K562 (cell line): ENCODE measurements around the gene USP20. TPM values are rescaled to one million over a fixed set of nuclear protein-coding genes. Genes with fewer than 3 reads are reported as not detected.
A peak's percentile ranks its signal among the peaks of the same experiment; 100 is the strongest.

ENCODE experiments used
- AFF4 ChIP-seq: sonication (generic); formaldehyde crosslinking; IDR thresholded peaks from 2 replicates; pipeline ENCODE4 v1.8.0; 2023; ENCODE audit warnings: mild to moderate bottlenecking, missing genetic modification reagents
- CBFA2T3 ChIP-seq: fragments of 450-650 bp; IDR thresholded peaks from 2 replicates; pipeline ENCODE4 v1.6.1; 2017
- CHD2 ChIP-seq: IDR thresholded peaks from 2 replicates; pipeline ENCODE4 v1.6.1; 2011; ENCODE audit warnings: low read depth, low read length
- EZH2 ChIP-seq: IDR thresholded peaks from 2 replicates; pipeline ENCODE4 v1.6.1; 2012; ENCODE audit warnings: low read depth, mild to moderate bottlenecking, inconsistent platforms, low read length, borderline replicate concordance
- GABPB1 ChIP-seq: sonication (generic); formaldehyde crosslinking; IDR thresholded peaks from 2 replicates; pipeline ENCODE4 v1.8.0; 2022; ENCODE audit warnings: mild to moderate bottlenecking, missing genetic modification reagents
- GATAD2A ChIP-seq: fragments of 450-650 bp; IDR thresholded peaks from 2 replicates; pipeline ENCODE4 v1.6.1; 2017
- KLF16 ChIP-seq: IDR thresholded peaks from 2 replicates; pipeline ENCODE4 v1.6.1; 2016; ENCODE audit warnings: antibody characterized with exemption
- NCOA2 ChIP-seq, 2 experiments: fragments of 450-650 bp; IDR thresholded peaks; 2 replicates each; pipeline ENCODE4 v1.6.1; 2018; ENCODE audit warnings: mild to moderate bottlenecking in 2 of 2, moderate library complexity in 1 of 2; ENCODE audit not compliant: partially characterized antibody in 2 of 2
- RAD21 ChIP-seq, 2 experiments: fragments of 250-450 bp in 1 of 2; fragments of 450-650 bp in 1 of 2; sonication (Bioruptor Pico) in 1 of 2; formaldehyde crosslinking in 1 of 2; IDR thresholded peaks in 1 of 2; conservative IDR thresholded peaks in 1 of 2; 2 replicates each; pipeline versions ENCODE4 v1.4.0 to v1.8.0; 2020 to 2022; ENCODE audit warnings: mild to moderate bottlenecking in 2 of 2, moderate library complexity in 1 of 2
- SREBF1 ChIP-seq: fragments of 150-350 bp; IDR thresholded peaks from 2 replicates; pipeline ENCODE4 v1.6.1; 2014; ENCODE audit warnings: antibody characterized with exemption, low read depth, low read length, borderline replicate concordance
- UBTF ChIP-seq, 2 experiments: IDR thresholded peaks; 2 replicates each; pipeline ENCODE4 v1.6.1; 2012; ENCODE audit warnings: improper control_type of control experiment in 2 of 2, low read depth in 2 of 2, low read length in 2 of 2, borderline replicate concordance in 1 of 2
- ZNF449 ChIP-seq: fragments of 250-450 bp; sonication (Bioruptor Pico); IDR thresholded peaks from 2 replicates; pipeline ENCODE4 v1.8.0; 2022; ENCODE audit warnings: moderate library complexity, mild to moderate bottlenecking, inconsistent platforms
- ZNF75A ChIP-seq: fragments of 450-650 bp; formaldehyde crosslinking; IDR thresholded peaks from 2 replicates; pipeline ENCODE4 v1.4.0; 2020; ENCODE audit warnings: mild to moderate bottlenecking
- polyA plus RNA-seq, 8 experiments: library from polyadenylated mRNA; depleted of rRNA in 4 of 8; stranded (reverse) in 5 of 8; unstranded in 3 of 8; fragments of >200 nt; fragmentation: Nextera tagmentation in 2 of 8; fragmentation: Illumina TruSeq in 1 of 8; extraction: Ambion mirVana in 2 of 8; extraction: Trizol in 1 of 8; gene quantifications; 2 replicates each; pipeline versions ENCODE4 v1.2.1 to v1.2.3, GENCODE V29; 2011 to 2014; ENCODE audit warnings: inconsistent platforms in 1 of 8, missing spikeins in 1 of 8
- total RNA-seq, 7 experiments: library from RNA; depleted of rRNA in 6 of 7; stranded (reverse); fragments of >200 nt in 6 of 7; fragmentation: Illumina TruSeq in 2 of 7; extraction: Trizol in 2 of 7; gene quantifications; 2 replicates each; pipeline versions ENCODE4 v1.2.1 to v1.2.3, GENCODE V29; 2011 to 2021; ENCODE audit warnings: low replicate concordance in 1 of 7

The USP20 gene
- total and polyA plus RNA-seq, 9 of the 15 experiments (the other 6 are each of a cell fraction or from before 2014, with no cell fraction given), result 1.9 to 136 (median 49.1) TPM

- TF ChIP-seq AFF4 (CRISPR knock-in tag) (no peak), CHD2 (no peak; the same call in 1 of the 2 replicates), SREBF1 (peak; percentile 35; the same call in 1 of the 2 replicates), NCOA2 (IDR thresholded peaks at IDR 0.05; ENCODE audit: partially characterized antibody in 2 of 2) (no peak), UBTF (IDR thresholded peaks at IDR 0.05; ENCODE audit: borderline replicate concordance in 1 of 2, low read depth in 2 of 2, low read length in 2 of 2) (peak; percentile 92 to 99), GATAD2A (no peak), RAD21 (CRISPR knock-in tag; conservative IDR thresholded peaks at IDR 0.05 in 1 of 2, IDR thresholded peaks at IDR 0.05 in 1 of 2) (peak; percentile 98), CBFA2T3 (no peak), GABPB1 (CRISPR knock-in tag) (no peak), ZNF75A (CRISPR knock-in tag) (0 out of 2 replicates have a peak, but pooled peaks have one; percentile 12), ZNF449 (CRISPR knock-in tag) (no peak), KLF16 (no peak), EZH2 (no peak)
Observed at GRCh38 chr9:129885670-129886106, 50.4 kb downstream of the USP20 start (continued).
